Eye (tissue), 1 donor: ENCODE measurements around the gene MAP7.
"Not testable (repeated sequence)": the region's sequence is repeated elsewhere in the genome, so short reads cannot be mapped to it uniquely, and the experiment has no call there.

Experiments used
- DNase-seq: peaks from one replicate; pipeline ENCODE4 v3.0.0-alpha.2; 2015

The MAP7 gene

DNA sequence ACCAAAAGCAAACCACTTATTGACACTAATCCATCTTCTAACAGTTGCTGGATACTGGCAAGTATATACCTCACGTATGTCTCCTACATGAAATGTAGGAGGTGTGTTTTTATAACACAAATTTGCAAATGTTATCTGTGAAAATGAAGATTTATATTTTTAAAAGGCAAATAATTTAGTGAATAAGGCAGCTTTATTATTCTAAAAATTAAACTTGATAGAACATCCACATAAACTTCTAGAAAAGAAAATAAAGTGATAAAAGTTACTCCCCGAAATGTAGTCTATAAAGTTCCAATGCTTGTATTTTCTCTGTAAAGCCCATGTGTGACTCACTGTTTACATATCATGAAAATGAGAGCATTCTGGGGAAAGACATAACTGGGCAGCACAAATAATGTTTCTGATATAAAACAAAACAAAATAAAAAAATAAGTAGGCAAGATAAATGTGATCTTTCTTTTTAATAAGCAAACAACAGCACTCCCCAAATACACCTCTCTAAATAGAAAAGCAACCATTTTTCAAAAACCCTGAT lies 84.4 kb downstream of the MAP7 start:
- DNase-seq, result no peak

DNA sequence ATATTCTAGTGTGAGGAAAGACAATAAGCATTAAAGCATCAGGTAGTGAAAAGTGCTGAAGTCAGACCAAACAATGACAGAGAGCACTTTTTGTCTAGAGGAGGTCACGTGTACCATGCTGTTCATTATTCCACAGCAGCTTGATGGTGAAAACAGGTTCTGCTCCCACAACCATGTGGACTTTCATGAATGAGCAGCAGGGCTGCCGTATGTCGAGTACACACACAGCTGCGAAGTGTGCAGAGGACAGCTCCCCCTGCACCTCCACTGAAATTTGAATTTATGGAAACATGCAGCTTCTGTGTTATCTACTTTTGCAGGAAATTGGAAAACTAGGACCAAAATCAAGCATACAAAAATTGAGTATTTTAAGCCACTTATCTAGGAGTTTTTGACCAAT lies 85.3 kb downstream of the MAP7 start:
- peak; percentile 42 for DNase-seq

- no peak for DNase-seq
Observed at GRCh38 chr6:136464148-136464547, 86.1 kb downstream of the MAP7 start.

- DNase-seq, result no peak
Observed at GRCh38 chr6:136463743-136464142, 86.5 kb downstream of the MAP7 start.

- no peak for DNase-seq
Observed at GRCh38 chr6:136446579-136447187, 103.5 kb downstream of the MAP7 start.

GRCh38 chr6:136446145-136446544 lies 104.1 kb downstream of the MAP7 start:
- no peak for DNase-seq

DNA sequence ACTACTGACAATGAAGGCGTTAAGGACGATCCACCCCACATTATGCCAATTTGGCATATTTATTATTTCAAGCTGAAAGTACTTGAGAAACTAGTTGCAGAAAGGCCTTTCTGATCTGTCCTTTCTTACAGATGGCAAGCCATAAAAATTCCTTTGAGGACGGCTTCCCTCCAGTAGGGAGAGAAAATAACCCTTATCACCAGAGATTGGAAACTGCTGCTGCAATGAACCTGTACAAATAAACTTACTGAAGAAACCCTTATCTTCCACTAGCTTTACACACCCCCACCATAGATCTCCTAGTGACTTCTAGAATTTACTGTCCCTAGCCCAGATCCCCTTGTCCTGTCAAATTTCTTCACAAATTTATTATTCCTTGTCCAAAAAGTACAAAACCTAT lies 105.2 kb downstream of the MAP7 start:
- no peak for DNase-seq

DNA sequence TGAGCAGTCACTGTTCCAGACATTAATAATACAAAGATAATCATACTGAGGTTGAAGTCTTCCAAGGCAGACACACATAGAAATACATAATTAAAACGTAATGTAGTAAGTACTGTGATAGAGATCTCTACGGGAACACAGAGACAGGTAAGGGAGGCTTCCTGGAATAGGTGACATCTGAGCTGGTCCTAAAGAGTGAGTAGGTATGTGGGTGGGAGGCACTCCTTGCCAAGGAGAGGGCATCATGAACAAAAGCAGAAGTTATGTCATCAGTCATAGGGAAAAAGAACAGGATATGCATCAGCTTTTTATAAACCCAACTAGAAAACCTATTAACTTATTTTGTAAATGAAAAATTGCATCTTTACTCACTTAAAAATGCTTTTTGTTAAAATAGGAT lies 110.0 kb downstream of the MAP7 start:
- no peak for DNase-seq

DNA sequence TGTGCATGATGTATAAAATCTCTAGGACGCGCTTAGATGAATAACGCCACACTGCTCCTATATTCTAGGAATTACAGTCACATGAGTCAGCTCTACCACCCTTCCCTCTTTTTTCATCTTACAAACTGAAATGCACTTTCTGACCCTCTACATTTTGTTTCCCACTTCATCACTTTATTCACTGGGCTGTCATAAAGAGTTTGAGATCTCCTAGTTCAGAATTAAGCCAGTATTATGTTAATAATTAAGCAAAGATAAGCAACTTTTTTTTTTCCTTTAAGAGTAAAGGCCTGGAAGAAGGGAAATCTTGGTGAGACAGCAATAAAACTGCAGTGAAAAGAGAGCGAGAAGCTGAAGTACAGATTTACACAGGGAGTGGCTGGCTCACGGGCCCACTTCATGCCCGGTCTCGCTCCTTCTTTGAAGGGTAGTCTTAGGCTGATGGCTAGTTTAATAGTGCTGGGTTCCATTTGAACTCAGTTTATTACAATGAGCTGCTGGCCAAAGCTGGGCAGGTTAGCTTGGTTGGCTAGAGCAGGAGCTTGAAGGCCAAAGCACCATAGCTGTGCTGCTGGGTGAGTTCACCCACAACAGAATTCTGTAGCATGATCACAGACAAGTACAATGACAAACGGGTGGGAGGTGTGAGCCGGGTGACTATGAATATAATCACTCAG lies 110.6 kb downstream of the MAP7 start:
- no peak for DNase-seq

DNA sequence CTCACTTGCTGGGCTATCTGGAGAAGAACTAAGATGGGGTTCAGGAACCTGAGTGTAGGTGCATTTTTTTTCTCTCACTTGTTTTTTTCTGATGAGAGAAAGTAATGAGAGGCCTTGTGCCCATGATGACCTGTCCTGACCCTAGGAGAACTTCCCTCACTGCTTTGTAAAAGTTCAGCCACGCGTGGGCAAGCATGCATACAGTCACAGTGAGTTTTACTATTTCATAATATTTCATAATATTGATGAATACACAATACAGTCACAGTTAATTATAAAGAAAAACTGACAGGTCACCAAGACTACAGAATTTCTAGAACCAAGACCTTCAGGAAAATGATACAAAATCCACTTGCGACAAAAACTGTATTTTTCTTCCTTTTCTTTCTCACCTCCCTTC lies 111.8 kb downstream of the MAP7 start:
- DNase-seq, result no peak

GRCh38 chr6:136437246-136437645 lies 113.0 kb downstream of the MAP7 start:
- DNase-seq, result no peak

DNA sequence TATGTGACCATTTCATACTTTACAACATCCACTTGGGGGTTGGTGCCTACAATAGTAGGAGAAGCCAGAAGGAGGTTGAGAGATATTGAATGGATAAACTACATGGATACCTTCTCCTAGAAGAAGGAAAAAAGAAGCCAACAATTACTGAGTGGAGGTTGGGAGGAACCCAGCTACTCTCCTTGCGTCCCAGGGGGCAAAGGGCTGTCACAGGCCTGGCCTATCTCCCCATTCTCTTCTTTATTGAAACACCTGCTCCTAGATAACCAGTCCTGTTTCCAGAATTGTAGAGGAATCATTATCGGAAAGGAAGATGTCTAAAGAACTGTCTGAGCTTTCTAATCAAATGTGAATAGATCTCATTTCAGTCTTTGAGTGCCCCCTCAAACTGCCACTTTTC lies 115.1 kb downstream of the MAP7 start:
- peak; percentile 24 for DNase-seq

DNA sequence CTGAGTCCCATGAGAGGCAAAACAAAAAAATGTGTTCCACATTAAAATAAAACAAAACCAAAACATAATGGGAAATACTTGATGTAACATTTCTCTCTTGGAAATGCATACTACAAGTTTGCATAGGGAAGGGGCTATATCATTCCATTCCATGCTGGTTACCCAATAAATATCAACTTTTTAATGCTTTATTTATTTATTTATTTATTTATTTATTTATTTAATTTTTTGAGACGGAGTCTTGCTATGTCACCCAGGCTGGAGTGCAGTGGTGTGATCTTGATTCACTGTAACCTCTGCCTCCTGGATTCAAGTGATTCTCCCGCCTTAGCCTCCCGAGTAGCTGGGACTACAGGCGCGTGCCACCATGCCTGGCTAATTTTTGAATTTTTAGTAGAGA lies 118.9 kb downstream of the MAP7 start:
- not testable (repeated sequence) for DNase-seq

- DNase-seq, result peak; percentile 33
Observed at GRCh38 chr6:136429264-136430065, 120.8 kb downstream of the MAP7 start.

DNA sequence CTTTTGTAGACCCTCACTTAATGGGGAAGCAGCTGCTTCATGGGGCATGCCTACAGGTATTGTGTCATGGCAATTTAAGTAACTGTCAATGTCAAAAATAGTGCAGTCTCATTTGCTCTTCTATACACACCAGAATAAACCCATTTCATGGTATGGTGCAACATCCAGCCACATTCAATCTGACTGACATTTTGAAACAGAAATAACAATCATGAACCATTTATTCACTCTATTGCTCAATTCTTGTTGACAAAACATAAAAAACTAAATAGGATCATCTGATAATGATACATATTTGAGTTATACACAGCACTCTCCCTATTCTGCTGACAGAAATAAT lies 122.9 kb downstream of the MAP7 start:
- no peak for DNase-seq

- no peak for DNase-seq
Observed at GRCh38 chr6:136426627-136427377, 123.4 kb downstream of the MAP7 start.

DNA sequence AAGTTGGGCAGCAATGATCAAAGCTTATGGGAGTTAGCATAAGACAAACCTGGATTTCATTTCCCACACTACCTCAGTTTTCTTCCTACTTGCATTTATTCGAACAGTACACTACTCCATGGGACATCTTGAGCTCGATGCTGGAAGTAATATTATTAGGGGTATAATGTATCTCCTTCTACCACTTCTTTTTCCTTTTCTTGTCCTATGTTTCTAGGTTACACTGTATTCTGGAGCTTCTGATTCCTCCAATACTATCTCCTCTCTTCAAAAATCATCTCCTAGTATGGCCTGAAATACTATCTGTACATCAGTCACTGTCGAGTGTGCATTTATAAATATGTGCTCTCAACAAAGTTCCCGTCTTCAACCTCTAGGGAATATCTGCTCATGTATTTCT lies 124.4 kb downstream of the MAP7 start:
- DNase-seq, result no peak

DNA sequence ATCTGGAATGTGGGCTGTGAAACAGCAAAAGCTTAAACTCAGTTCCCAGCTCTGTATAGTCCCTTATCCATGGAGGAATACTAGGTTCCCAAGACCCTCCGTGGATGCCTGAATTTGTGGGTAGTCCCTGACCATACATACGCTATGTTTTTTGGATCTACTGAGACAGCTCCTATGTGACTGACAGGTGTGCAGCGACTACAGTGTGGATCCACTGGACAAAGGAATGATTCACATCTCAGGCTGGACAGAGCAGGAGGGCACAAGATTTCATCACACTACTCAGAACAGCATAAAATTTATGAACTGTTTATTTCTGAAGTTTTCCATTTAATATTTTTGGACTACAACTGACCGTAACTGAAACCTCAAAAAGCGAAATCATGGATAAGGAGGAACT lies 125.3 kb downstream of the MAP7 start:
- DNase-seq, result no peak

DNA sequence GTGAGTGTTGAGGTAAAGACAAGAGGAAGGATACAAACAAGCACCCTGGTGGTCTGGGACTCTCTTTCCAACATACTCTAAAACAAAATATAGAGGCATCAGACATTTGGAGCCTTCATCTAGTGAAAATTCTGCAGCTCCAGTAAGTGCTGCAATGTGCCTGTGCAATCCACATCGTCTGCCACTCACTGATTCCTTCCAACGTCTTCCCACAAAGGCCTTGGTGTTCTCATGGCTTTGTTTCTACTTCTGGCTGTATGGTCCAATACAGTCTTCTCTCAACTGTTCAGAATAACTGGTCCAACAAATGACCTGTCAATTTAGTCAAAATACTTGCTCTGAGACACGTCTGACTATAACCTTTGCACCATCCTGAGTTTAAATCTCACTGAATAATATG lies 125.8 kb downstream of the MAP7 start:
- no peak for DNase-seq

DNA sequence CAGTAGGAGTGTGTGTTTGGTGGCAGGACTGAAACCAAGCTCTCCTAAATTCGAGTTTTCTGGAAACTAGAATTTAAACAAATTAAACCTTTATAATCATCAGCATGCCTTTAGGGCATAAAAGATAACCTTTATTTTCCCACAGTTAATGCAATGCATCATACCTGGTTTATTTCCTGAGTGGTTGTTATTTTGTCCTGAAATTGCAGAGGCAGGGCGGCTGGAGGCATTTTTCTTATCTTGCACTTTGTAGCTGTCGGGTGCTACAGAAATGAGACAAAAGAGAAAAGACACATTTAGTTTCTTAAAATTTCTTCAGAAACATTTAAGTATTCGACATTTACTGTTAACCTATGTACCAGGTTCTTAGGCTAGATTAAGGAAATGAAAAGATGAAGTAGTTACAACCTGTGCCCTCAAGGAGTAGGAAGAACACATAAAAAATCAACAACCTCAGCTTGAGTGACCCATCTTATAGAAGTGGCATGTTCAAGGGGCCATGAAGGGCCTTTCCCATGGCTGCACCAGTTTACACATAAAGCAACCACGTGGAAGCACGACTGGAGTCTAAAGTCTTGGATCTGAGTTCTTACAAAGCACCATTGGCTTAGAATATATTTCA lies 128.6 kb downstream of the MAP7 start:
- DNase-seq, result no peak

DNA sequence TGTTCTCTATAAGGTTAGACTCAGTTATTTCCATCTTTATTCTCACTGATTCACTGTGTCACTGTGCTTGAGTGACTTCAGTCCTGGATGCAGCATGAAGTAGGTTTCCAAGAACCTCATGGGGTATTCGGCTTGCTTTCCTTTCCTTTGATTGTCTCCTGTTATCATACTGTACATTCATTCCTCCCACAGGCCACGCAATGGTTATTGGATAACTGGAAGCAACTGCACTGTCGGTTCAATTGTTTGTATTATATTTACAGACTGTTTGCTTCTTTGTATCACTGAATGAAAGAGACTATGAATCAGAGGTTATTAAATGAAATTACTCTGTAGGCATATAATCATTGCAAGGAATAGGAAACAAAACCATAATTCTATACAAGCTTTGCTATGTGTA lies 129.4 kb downstream of the MAP7 start:
- DNase-seq, result no peak

DNA sequence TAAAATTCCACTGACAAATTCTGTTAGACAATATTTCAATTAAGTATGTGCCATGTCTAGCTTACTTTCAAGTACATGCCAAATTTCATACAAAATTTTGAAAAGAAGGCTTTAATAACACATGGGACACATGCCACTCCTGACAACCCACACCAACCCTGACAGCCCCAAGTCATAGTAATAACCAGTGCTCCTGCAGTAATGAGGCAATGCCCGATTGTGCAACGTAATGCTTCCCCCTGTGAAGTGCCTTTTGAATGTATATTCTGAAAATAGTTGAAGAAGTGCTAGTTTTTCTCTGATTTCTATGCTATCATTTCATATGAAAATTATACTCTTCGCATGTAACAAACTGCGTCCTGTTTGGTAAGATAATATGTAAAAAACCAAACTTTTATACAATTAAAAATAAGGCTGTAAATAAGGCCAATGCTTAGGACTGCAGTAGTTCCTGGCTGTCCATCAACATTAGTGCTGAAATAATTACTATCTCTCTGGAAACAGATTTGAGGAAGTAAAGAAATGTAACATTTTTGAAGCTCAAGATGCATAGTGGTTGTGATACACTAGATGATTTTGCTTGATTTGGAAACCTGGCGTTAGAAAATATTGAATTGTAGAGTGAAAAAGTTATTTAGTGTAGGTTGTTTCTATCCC lies 134.7 kb downstream of the MAP7 start:
- DNase-seq, result no peak
